H1 (cell line): Measurements from ENCODE around the gene NEDD4L. TPM values are rescaled to one million over a fixed set of nuclear protein-coding genes. Genes with fewer than 3 reads are reported as not detected.

Source experiments
- CTCF ChIA-PET: fragments of 300-600 bp; sonication (Branson Sonifier 250); formaldehyde crosslinking; loops from one replicate; lab custom pipeline; 2021; ENCODE audit not compliant: partially characterized antibody; lab: Charles Lee
- POLR2A ChIA-PET: fragments of 300-600 bp; sonication (Branson Sonifier 250); formaldehyde crosslinking; loops from one replicate; lab custom pipeline; 2021; ENCODE audit warnings: inconsistent platforms; ENCODE audit not compliant: partially characterized antibody; lab: Charles Lee
- DNase-seq, 2 experiments: peaks; one replicate each; pipeline versions ENCODE4 v3.0.0 to v3.0.0-alpha.2; 2010 to 2022; ENCODE audit warnings: low spot score in 2 of 2, low read depth in 1 of 2, mixed read lengths in 1 of 2
- FAIRE-seq: peaks from 2 replicates; lab custom pipeline; 2011; peaks lifted over from hg19 to GRCh38; lab: Jason Lieb, UNC
- H2AFZ ChIP-seq: 2 replicates; pipeline ENCODE4 v1.8.1; 2012; ENCODE audit warnings: low read length, inconsistent platforms
- H2AK5ac ChIP-seq: 2 replicates; pipeline ENCODE4 v1.6.1; 2013; ENCODE audit warnings: low read depth, low read length
- H2BK120ac ChIP-seq: replicated peaks from 2 replicates; pipeline ENCODE3; 2013; ENCODE audit warnings: low read depth, low read length, inconsistent platforms
- H2BK12ac ChIP-seq: 2 replicates; pipeline ENCODE4 v1.6.1; 2013; ENCODE audit warnings: low read depth, low read length
- H2BK15ac ChIP-seq: 2 replicates; pipeline ENCODE4 v1.6.1; 2013; ENCODE audit warnings: low read length
- H2BK20ac ChIP-seq: 2 replicates; pipeline ENCODE4 v1.6.1; 2013; ENCODE audit warnings: low read length
- H2BK5ac ChIP-seq: 2 replicates; pipeline ENCODE4 v1.6.1; 2013; ENCODE audit warnings: low read depth, low read length
- H3K14ac ChIP-seq: 2 replicates; pipeline ENCODE4 v1.6.1; 2013; ENCODE audit warnings: inconsistent platforms; ENCODE audit not compliant: insufficient read length
- H3K18ac ChIP-seq: 2 replicates; pipeline ENCODE4 v1.6.1; 2013; ENCODE audit warnings: low read length; ENCODE audit errors: extremely low read depth
- H3K23ac ChIP-seq: 2 replicates; pipeline ENCODE4 v1.6.1; 2013; ENCODE audit warnings: inconsistent platforms; ENCODE audit not compliant: insufficient read length
- H3K23me2 ChIP-seq: 2 replicates; pipeline ENCODE4 v1.6.1; 2013; ENCODE audit warnings: low read depth, low read length
- H3K27ac ChIP-seq: 2 replicates; pipeline ENCODE4 v1.6.1; 2011; ENCODE audit warnings: low read depth, low read length, inconsistent platforms
- H3K27me3 ChIP-seq, 4 experiments: replicated peaks in 1 of 4; 1 replicate in 1 of 4; 2 replicates in 3 of 4; pipeline versions ENCODE4 v1.6.1 to v1.8.1; 2011 to 2013; ENCODE audit warnings: low read length in 3 of 4, mild to moderate bottlenecking in 3 of 4, inconsistent platforms in 2 of 4, mixed read lengths in 2 of 4, moderate library complexity in 1 of 4; ENCODE audit not compliant: control insufficient read depth in 3 of 4, insufficient read depth in 3 of 4; ENCODE audit errors: extremely low read depth in 1 of 4
- H3K36me3 ChIP-seq, 4 experiments: 2 replicates each; pipeline versions ENCODE4 v1.6.1 to v1.8.1; 2011 to 2013; ENCODE audit warnings: mild to moderate bottlenecking in 4 of 4, low read length in 3 of 4, moderate library complexity in 2 of 4, control low read depth in 1 of 4, inconsistent platforms in 1 of 4; ENCODE audit not compliant: insufficient read depth in 4 of 4, control insufficient read depth in 2 of 4
- H3K4ac ChIP-seq: replicated peaks from 2 replicates; pipeline ENCODE3; 2013; ENCODE audit warnings: low read length, low read depth, mixed read lengths, inconsistent platforms; ENCODE audit not compliant: insufficient read length
- H3K4me1 ChIP-seq, 4 experiments: replicated peaks in 1 of 4; 1 replicate in 1 of 4; 2 replicates in 3 of 4; pipeline versions ENCODE4 v1.6.1 to v1.8.1; 2011 to 2013; ENCODE audit warnings: low read length in 3 of 4, inconsistent platforms in 2 of 4, mixed read lengths in 1 of 4; ENCODE audit not compliant: insufficient read depth in 4 of 4, control insufficient read depth in 3 of 4
- H3K4me2 ChIP-seq, 2 experiments: 2 replicates each; pipeline versions ENCODE4 v1.6.1 to v1.8.1; 2011 to 2013; ENCODE audit warnings: low read depth in 2 of 2, low read length in 2 of 2, control low read depth in 1 of 2, inconsistent platforms in 1 of 2, mild to moderate bottlenecking in 1 of 2; ENCODE audit not compliant: insufficient read depth in 1 of 2
- H3K4me3 ChIP-seq, 4 experiments: fragments of 200-600, 300-600 bp in 1 of 4; sonication (generic), shearing (Covaris generic), sonication (Bioruptor Twin) in 1 of 4; 2 replicates each; pipeline versions ENCODE4 v1.5.1 to v1.8.1; 2011 to 2016; ENCODE audit warnings: low read length in 4 of 4, low read depth in 3 of 4, control low read depth in 2 of 4, inconsistent platforms in 2 of 4, mild to moderate bottlenecking in 2 of 4, mixed read lengths in 1 of 4, moderate library complexity in 1 of 4; ENCODE audit not compliant: insufficient read depth in 2 of 4; ENCODE audit errors: extremely low read depth in 1 of 4
- H3K56ac ChIP-seq: replicated peaks from 2 replicates; pipeline ENCODE3; 2013; ENCODE audit warnings: low read depth, mild to moderate bottlenecking, mixed read lengths, low read length, inconsistent platforms; ENCODE audit not compliant: insufficient read length
- H3K79me1 ChIP-seq: 2 replicates; pipeline ENCODE4 v1.6.1; 2013; ENCODE audit warnings: low read depth, low read length, control low read depth
- H3K79me2 ChIP-seq, 2 experiments: 2 replicates each; pipeline versions ENCODE4 v1.6.1 to v1.8.1; 2012 to 2013; ENCODE audit warnings: low read length in 2 of 2, mild to moderate bottlenecking in 2 of 2, inconsistent platforms in 1 of 2; ENCODE audit not compliant: insufficient read depth in 2 of 2, control insufficient read depth in 1 of 2
- H3K9ac ChIP-seq, 4 experiments: replicated peaks in 1 of 4; 1 replicate in 1 of 4; 2 replicates in 3 of 4; pipeline versions ENCODE4 v1.6.1 to v1.8.1; 2011 to 2013; ENCODE audit warnings: low read depth in 3 of 4, low read length in 3 of 4, control low read depth in 2 of 4, mild to moderate bottlenecking in 2 of 4, moderate library complexity in 2 of 4, inconsistent platforms in 1 of 4; ENCODE audit errors: extremely low read depth in 1 of 4
- H3K9me3 ChIP-seq, 2 experiments: 2 replicates each; pipeline versions ENCODE4 v1.6.1 to v1.8.1; 2012 to 2013; ENCODE audit warnings: mild to moderate bottlenecking in 2 of 2, moderate library complexity in 2 of 2, control low read depth in 1 of 2, inconsistent platforms in 1 of 2, low read depth in 1 of 2, low read length in 1 of 2, mixed read lengths in 1 of 2; ENCODE audit not compliant: insufficient read depth in 2 of 2
- H4K20me1 ChIP-seq, 2 experiments: replicated peaks in 1 of 2; 2 replicates each; pipeline versions ENCODE3 to v1.8.1; 2011 to 2013; ENCODE audit warnings: inconsistent platforms in 2 of 2, low read length in 2 of 2, mild to moderate bottlenecking in 1 of 2; ENCODE audit not compliant: insufficient read depth in 2 of 2, control insufficient read depth in 1 of 2
- H4K5ac ChIP-seq: 2 replicates; pipeline ENCODE4 v1.6.1; 2013; ENCODE audit warnings: low read length, low read depth, mixed read lengths, inconsistent platforms; ENCODE audit not compliant: insufficient read length
- H4K8ac ChIP-seq: 2 replicates; pipeline ENCODE4 v1.8.0; 2013; ENCODE audit warnings: mild to moderate bottlenecking, moderate library complexity, low read length, inconsistent platforms; ENCODE audit not compliant: insufficient read depth; ENCODE audit errors: extremely low read depth
- H4K91ac ChIP-seq: replicated peaks from 2 replicates; pipeline ENCODE3; 2013; ENCODE audit warnings: low read length, mixed read lengths, inconsistent platforms; ENCODE audit not compliant: insufficient read length
- ATF3 ChIP-seq: IDR thresholded peaks from 2 replicates; pipeline ENCODE4 v1.6.1; 2011; ENCODE audit warnings: low read depth, mild to moderate bottlenecking, low read length; ENCODE audit not compliant: insufficient read depth
- CTBP2 ChIP-seq: IDR thresholded peaks from 2 replicates; pipeline ENCODE4 v1.7.0; 2011; ENCODE audit warnings: borderline replicate concordance, mild to moderate bottlenecking, moderate library complexity, mixed read lengths, low read length; ENCODE audit not compliant: insufficient read depth, insufficient read length
- E2F6 ChIP-seq: IDR thresholded peaks from 2 replicates; pipeline ENCODE4 v1.6.1; 2012; ENCODE audit warnings: inconsistent platforms
- EGR1 ChIP-seq: IDR thresholded peaks from 2 replicates; pipeline ENCODE4 v1.6.1; 2011; ENCODE audit warnings: low read depth, low read length, borderline replicate concordance
- SIN3A ChIP-seq, 2 experiments: IDR thresholded peaks in 1 of 2; conservative IDR thresholded peaks in 1 of 2; 2 replicates each; pipeline ENCODE4 v1.6.1; 2011 to 2012; ENCODE audit warnings: low read length in 2 of 2, improper control_type of control experiment in 1 of 2, low read depth in 1 of 2, mild to moderate bottlenecking in 1 of 2
- SUZ12 ChIP-seq: fragments of 200-600 bp; sonication (generic); IDR thresholded peaks from 2 replicates; pipeline ENCODE4 v1.6.1; 2012; ENCODE audit warnings: mild to moderate bottlenecking, inconsistent platforms, low read length, moderate library complexity, mixed read lengths
- WGBS, 2 experiments: shearing (Covaris generic) in 1 of 2; methylation state at CpG; one replicate each; pipeline versions ENCODE4 v1.1.6 to v1.1.7; 2013 to 2015; ENCODE audit warnings: low lambda C conversion rate in 2 of 2, mixed read lengths in 2 of 2, inconsistent platforms in 1 of 2, low coverage in 1 of 2, missing lambda C conversion rate in 1 of 2; ENCODE audit not compliant: insufficient replicate concordance in 2 of 2, insufficient coverage in 1 of 2, insufficient read length in 1 of 2; ENCODE audit errors: extremely low coverage in 1 of 2, missing lambda C conversion rate in 1 of 2; 5-methylcytosine and 5-hydroxymethylcytosine counted together
- polyA plus RNA-seq, 7 experiments: library from polyadenylated mRNA; depleted of rRNA in 3 of 7; stranded (reverse) in 5 of 7; unstranded in 2 of 7; fragments of >200 nt in 5 of 7; fragments of 200-250 nt in 2 of 7; gene quantifications; 1 replicate in 5 of 7; 2 replicates in 1 of 7; 4 replicates in 1 of 7; pipeline versions ENCODE4 v1.2.1 to v1.2.3, GENCODE V29; 2011 to 2013; ENCODE audit warnings: missing spikeins in 2 of 7, mixed read lengths in 2 of 7
- total RNA-seq: library from RNA; stranded (reverse); fragmentation: NEBNext Ultra II Directional; extraction: Animal tissue kit (Norgen Biotek cat#: 25700); gene quantifications from 2 replicates; pipeline ENCODE4 v1.2.1, GENCODE V29; 2021

NEDD4L gene
- total and polyA plus RNA-seq, 2 of the 8 experiments (the other 6 are each of a cell fraction or from before 2014, with no cell fraction given): 37.3 to 69.8 TPM

- no peak overlapping the region for H2BK20ac ChIP-seq
- no peak overlapping the region for H3K4me2 ChIP-seq
Observed at GRCh38 chr18:58269931-58270330, 225.9 kb downstream of the NEDD4L start.

More at GRCh38 chr18:58269931-58270330, 225.9 kb downstream of the NEDD4L start:
- Histone ChIP-seq H3K23ac (no peak overlapping the region), H3K9ac (no peak overlapping the region), H2AFZ (no peak overlapping the region), H3K14ac (no peak overlapping the region), H3K4me1 (peaks cover 0 to 10% (median 2%) of the 10 kb centered on the region in 4 experiments; a peak in 5 of 7 replicates), H4K91ac (no peak overlapping the region), H3K18ac (no peak overlapping the region), H4K8ac (no peak overlapping the region), H2AK5ac (no peak overlapping the region), H2BK15ac (no peak overlapping the region)
- TF ChIP-seq SIN3A (conservative IDR thresholded peaks at IDR 0.05 in 1 of 2, IDR thresholded peaks at IDR 0.05 in 1 of 2; ENCODE audit: low read depth in 1 of 2, low read length in 2 of 2) (no peak), CTBP2 (no peak), EGR1 (no peak), ATF3 (no peak), E2F6 (no peak), SUZ12 (no peak)
- TF ChIP-seq, all 59 proteins: peak for 0
- Histone ChIP-seq H3K79me2 (peaks cover 0 to 35% of the 10 kb centered on the region in 2 experiments; a peak in 2 of 4 replicates), H3K27me3 (no peaks in the 10 kb centered on the region), H4K5ac (no peak overlapping the region), H3K79me1 (peaks cover 8% of the 10 kb centered on the region; the same call in 1 of the 2 replicates), H3K56ac (no peak overlapping the region), H3K4me3 (no peak overlapping the region), H2BK5ac (no peak overlapping the region), H2BK120ac (no peak overlapping the region), H3K27ac (no peak overlapping the region), H3K36me3 (no peaks in the 10 kb centered on the region), H3K23me2 (no peaks in the 10 kb centered on the region), H3K4ac (no peak overlapping the region), H4K20me1 (no peaks in the 10 kb centered on the region), H2BK12ac (no peak overlapping the region), H3K9me3 (no peaks in the 10 kb centered on the region)
- FAIRE-seq (no peak), DNase-seq (no peak)
- ChIA-PET POLR2A (no interaction called here), CTCF (no interaction called here)
- 91% methylated on average over 5 of the region's 5 CpGs; no CpG with 5 or more reads in 1 of the 2 experiments for WGBS, 2 experiments
